ENCODE results near the gene CHTF18.

Gene CHTF18

GRCh38 chr16:794091-794822 is 5.8 kb downstream of the CHTF18 start:
- DNase-seq (ENCODE audit: low spot score), result peak; percentile 40

- DNase-seq (ENCODE audit: low spot score), result no peak
Measured at GRCh38 chr16:794853-795466, 6.5 kb downstream of the CHTF18 start.

GRCh38 chr16:795580-796229 is 7.3 kb downstream of the CHTF18 start:
- DNase-seq (ENCODE audit: low spot score), result no peak

GRCh38 chr16:796296-797119 is 8.1 kb downstream of the CHTF18 start:
- DNase-seq (ENCODE audit: low spot score), result no peak

- no peak for DNase-seq (ENCODE audit: low spot score)
Measured at GRCh38 chr16:797120-797420, 8.7 kb downstream of the CHTF18 start.

- DNase-seq (ENCODE audit: low spot score), result no peak
Measured at GRCh38 chr16:797686-798085, 9.3 kb downstream of the CHTF18 start.

- no peak for DNase-seq (ENCODE audit: low spot score)
Measured at GRCh38 chr16:798666-799065, 10.2 kb downstream of the CHTF18 start.

- DNase-seq (ENCODE audit: low spot score), result no peak
Measured at GRCh38 chr16:799111-799947, 10.9 kb downstream of the CHTF18 start.

GRCh38 chr16:799948-800833 is 11.8 kb downstream of the CHTF18 start, which contains the start of gene GNG13:
Gene GNG13 (minus strand): TSS chr16:800734. CDS start chr16:799077, 1,657 bp downstream.
- DNase-seq (ENCODE audit: low spot score), result no peak

- DNase-seq (ENCODE audit: low spot score), result peak; percentile 43
Measured at GRCh38 chr16:800834-801511, 12.6 kb downstream of the CHTF18 start.

GRCh38 chr16:801584-802363 is 13.4 kb downstream of the CHTF18 start:
- DNase-seq (ENCODE audit: low spot score), result no peak

GRCh38 chr16:802461-802860 is 14.0 kb downstream of the CHTF18 start:
- DNase-seq (ENCODE audit: low spot score), result no peak

GRCh38 chr16:802914-803753 is 14.7 kb downstream of the CHTF18 start:
- no peak for DNase-seq (ENCODE audit: low spot score)

GRCh38 chr16:803754-804080 is 15.3 kb downstream of the CHTF18 start:
- DNase-seq (ENCODE audit: low spot score), result no peak

- DNase-seq (ENCODE audit: low spot score), result no peak
Measured at GRCh38 chr16:804193-805048, 16.0 kb downstream of the CHTF18 start.

GRCh38 chr16:805474-805873 is 17.1 kb downstream of the CHTF18 start:
- DNase-seq (ENCODE audit: low spot score), result no peak

- DNase-seq (ENCODE audit: low spot score), result peak; percentile 91
Measured at GRCh38 chr16:807347-808084, 19.1 kb downstream of the CHTF18 start.
